UCSD-AML1 (cell line): ENCODE results near the gene PIK3CD.
A peak's percentile ranks its signal among the peaks of the same experiment; 100 is the strongest.

ENCODE experiments used
- DNase-seq: peaks from one replicate; lab custom pipeline; 2025; ENCODE audit not compliant: unreplicated experiment; lab: John Stamatoyannopoulos, UW

PIK3CD gene

DNA sequence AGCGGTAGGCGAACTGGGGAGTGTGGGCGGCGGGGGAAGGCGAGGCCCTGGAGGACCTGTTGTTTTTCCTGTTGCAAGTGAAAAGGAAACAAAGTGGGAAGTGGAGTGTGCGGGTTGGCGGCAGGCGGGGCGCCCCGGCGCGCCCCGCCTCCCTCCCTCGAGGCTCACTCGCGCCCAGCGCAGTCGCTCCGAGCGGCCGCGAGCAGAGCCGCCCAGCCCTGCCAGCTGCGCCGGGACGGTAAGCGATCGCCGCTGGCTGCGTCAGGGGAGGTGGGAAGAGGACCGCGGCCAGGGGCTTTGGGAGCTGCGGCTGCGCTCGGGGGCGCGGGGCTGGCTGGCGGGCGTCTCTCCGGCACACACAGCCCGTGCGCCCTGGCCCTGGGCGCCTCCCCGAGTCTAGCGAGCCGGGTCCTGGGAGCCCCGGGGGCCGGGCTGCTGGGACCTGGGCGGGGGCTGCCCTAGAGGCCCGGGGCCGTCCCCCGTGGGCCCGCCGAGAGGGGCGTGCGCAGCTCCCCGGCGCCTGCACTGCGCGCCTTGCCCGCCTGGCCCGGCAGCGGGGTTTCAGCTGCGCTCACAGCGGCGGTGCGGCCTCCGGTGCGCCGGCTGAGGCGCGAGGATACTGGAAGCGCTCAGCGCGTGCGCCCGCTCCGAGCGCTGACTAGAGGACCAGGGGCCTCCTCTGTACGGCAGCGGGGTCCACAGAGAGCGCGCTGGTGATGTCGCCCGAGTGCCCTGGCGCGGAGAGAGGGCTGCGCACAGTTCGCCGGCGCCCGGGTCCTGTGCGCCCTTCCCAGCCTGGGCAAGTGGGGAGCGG is at the start of gene PIK3CD:
Gene PIK3CD (plus strand): TSS at position 167 of the 814 bp plus-strand sequence. CDS start 58,725 bp downstream, outside the sequence.
- DNase-seq, result peak; percentile 66

DNA sequence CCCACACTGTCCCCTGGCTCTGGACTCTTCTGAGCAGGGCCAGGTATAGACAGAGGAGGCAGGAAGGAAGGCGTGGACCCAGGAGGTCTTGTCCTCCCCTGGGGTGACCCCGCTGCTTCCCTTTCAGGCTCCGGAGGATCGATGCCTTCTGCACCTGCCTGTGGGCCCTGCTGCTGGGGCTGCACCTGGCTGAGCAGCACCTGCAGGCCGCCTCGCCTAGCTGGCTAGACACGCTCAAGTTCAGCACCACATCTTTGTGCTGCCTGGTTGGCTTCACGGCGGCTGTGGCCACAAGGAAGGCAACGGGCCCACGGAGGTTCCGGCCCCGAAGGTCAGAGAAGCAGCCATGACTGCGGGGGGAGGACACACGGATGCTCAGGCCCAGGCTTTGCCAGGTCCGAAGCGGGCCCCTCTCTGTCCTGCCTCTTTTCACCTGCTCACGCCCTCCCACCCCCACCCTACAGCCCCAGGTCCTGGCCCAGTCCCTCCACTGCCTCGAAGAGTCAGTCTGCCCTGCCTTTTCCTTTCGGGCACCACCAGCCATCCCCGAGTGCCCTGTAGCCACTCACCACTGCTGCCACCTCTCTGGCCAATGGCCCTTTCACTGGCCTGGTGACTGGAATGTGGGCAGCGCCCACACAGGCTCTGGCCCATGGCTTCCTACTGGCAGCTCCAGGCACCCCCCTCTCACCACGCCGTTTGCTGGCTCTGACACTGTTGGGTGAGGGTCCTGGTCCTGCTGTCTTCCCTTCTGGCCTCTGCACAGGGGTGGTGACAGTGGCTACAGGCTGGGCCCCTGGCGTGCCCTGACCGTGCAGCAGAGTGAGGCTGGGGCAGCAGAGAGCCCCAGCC is 49.4 kb upstream of the PIK3CD start:
- DNase-seq, result no peak

DNA sequence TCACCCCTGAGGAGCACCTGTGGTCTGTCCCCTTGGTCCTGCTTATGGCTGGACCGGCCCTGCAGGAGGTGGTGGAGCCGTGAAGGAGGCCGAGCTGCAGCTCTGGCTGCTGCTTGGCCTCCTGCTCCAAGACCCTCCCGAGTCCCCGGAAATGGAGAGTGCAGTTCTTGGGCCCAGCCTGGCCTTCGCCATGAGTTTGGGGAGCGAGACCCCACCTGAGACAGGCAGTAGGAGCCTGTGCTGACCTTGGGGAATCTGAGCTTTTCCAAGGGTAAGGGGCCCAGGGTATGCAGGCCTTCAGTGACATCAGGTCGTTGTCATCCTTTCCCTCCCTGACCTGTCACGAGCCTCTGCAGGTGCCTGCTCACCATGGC is 48.8 kb upstream of the PIK3CD start:
- DNase-seq, result no peak

DNA sequence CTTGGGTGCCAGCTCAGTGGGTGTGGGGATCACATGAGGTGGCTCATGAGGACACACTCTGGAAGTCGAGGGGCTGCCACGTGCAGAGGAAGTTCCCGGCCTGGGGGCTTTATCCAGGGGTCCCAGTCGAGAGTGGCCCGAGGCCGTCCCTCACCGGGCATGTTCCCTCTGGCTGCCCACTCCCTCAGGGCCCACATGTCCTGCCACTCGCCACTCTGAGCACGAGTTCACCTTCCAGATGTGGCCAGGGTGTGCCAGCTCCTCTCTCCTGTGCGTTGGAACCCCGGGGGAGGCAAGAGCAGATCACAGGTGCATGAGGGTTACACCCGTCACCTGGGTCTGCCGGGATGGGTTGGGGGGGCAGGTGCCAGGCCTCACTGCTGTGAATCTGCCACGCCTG is 48.2 kb upstream of the PIK3CD start:
- DNase-seq, result no peak

GRCh38 chr1:9603766-9604753 is 47.5 kb upstream of the PIK3CD start:
- DNase-seq, result no peak

DNA sequence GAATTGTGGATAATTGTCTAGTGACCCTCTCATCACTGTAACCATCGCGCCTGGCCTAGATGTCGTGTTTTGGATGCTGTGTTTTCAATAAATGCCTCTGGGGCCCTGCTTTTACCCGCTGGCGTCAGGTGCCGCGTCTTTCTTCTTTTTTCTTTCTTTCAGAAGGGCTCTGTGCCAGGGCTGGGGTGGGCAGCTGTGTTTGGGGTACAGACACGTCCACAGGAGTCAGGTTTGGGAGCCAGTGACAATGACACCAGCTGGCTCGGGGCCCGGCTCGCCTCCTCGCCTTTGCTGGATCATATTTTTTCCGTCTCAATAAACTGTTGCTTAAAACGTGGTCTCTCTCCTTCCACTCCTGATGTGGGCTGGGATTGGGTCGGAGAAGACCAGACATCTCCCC is 46.7 kb upstream of the PIK3CD start:
- no peak for DNase-seq

DNA sequence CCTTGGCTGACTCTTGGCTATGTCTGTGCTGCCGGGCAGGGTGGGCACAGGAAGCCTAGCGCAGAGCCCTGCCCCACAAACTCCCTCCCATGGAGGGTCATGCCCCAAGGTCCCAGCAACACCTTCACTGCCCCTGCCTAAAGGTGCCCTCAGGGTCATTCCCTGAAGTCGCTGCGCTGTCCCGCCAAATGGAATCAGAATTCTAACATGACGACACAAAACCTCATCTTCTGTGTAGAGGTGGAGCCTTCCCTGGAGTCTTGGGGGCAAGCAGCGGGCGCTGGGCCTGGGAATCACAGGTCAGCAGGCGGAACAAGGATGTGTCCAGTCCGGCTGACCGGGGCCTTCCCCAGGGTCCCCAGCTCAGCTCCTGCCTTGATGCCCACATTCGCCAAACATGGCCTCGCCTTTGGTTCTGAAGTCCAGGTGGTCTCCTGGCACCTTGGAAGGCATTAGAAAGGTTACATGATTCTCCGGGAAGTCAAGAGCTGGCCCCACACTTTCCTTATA is 45.5 kb upstream of the PIK3CD start:
- DNase-seq, result no peak

DNA sequence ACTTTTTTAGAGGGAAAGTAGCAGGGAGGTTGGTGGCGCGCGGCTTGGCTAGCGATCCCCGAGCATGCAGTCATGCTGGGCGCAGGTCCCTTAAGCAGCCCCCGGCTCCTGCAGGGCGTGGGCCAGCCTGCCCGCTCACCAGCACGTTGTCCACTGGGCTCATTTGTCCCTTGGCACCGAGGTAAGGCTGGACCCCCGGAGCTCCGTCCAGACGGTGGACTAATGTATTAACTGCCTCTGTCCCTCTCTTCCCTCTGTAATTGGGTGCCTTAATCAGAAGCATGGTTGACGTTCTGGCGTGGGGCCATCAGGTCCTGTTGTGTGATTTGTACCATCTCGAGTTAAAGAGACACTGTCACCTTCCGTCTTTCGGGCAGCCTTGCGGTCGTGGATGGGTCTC is 45.1 kb upstream of the PIK3CD start:
- DNase-seq, result no peak

GRCh38 chr1:9606948-9607347 is 44.6 kb upstream of the PIK3CD start:
- DNase-seq, result no peak

- DNase-seq, result no peak
These were observed 44.2 kb upstream of the PIK3CD start for GRCh38 chr1:9607352-9607751.

GRCh38 chr1:9609998-9610397 is 41.5 kb upstream of the PIK3CD start:
- no peak for DNase-seq

DNA sequence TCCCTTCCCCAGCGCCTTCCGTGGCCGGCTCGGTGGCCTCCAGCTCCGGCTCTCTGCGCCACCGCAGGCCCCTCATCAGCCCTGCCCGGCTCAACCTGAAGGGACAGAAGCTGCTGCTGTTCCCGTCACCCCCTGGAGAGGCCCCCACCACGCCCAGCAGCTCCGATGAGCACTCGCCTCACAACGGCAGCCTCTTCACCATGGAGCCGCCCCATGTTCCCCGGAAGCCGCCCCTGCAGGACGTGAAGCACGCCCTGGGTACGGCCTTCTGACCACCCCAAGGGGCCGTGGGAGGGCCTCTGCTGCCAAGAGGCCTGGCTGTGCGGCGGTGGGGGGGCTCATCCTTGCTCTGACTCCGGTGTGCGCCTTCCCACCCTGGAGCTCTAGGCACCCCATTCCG is 41.0 kb upstream of the PIK3CD start:
- no peak for DNase-seq

DNA sequence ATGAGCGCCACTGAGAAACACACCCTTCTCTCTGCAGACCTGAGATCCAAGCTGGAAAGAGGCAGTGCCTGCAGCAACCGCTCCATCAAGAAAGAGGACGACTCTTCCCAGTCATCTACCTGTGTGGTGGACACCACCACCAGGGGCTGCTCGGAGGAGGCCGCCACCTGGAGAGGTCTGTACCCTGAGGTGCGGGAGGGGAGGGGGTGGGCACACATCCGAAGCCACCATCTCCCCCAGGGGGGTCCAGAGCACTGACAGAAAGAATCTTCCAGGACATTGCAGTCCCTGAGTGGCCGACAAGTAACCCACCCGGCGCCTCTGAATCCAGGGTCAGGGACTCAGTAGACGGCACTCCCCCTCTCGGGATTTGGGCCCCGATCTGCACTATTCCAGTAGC is 39.8 kb upstream of the PIK3CD start:
- no peak for DNase-seq

- DNase-seq, result no peak
These were observed 39.2 kb upstream of the PIK3CD start for GRCh38 chr1:9612162-9612845.

DNA sequence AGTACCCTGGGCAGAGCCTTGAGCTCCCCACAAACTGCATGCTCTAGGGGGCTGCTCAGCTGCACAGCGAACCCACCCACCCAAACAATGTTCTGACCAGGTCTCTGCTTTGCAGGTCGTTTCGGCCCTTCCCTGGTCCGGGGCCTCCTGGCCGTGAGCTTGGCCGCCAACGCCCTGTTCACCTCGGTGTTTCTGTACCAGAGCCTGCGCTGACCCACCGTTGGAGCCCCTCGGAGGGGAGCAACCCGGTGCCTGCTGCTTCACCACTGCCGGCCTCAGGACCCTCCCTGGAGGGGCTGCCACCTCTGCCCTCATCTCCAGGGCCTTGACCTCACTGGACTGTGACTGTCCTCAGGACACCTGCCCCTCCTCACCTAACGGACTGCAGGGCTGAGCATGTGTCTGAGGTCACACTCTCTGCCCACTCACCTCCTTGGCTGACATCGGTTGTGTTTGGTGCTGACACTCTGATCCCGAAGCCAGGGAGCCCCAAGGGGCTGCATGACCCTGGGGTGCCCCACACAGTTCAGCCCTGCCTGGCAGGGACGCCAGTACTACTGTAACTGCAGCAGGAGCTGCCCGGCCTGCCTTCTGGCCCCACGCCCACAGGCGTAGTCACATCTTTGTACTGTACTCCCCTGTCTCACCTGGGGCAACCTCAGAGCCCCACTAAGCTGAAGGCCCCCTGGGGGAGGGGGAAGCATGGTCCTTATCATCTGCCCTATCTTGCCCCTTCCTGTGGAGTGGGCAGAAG is 38.5 kb upstream of the PIK3CD start:
- no peak for DNase-seq

DNA sequence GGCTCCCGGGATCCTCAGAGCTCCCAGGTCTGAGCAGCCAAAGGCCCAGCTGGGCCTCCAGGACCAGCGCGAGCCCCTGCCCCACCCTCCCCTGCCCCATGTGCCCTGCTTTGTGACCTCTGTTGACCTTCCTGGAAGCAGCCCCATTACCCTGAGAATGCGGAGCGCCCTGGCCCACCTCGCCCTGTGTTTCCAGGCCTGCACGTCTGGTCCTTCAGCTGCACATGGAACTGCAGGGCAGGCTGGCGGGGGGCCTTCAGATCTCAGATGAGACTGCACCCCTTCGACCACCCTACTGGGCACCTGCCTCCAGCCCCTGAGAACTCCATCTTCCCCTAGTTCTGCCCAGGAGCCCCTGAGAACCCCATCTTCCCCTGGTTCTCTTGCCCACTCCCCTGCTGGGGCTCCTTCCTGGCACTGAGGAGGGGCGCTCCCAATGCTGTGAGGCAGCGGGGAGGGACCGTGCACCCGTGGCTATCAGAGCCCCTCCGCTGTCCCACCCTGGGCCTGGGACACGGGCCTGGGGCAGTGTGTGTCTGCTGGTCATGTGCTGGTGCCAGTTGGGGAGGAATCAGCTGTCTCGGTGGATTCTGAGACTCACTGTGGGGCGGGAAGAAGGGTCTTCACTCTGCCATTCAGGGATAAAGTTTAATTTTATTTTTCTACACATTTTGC is 37.8 kb upstream of the PIK3CD start:
- no peak for DNase-seq

- DNase-seq, result peak; percentile 63
These were observed 36.0 kb upstream of the PIK3CD start for GRCh38 chr1:9615316-9616063.
